IPS-18c (cell line): ENCODE measurements around the gene ABCA3.

Experiments used
- H3K4me3 ChIP-seq: 2 replicates; pipeline ENCODE4 v1.7.0; 2013; ENCODE audit warnings: low read depth, mild to moderate bottlenecking, low read length, moderate library complexity; ENCODE audit not compliant: insufficient read depth
- H3K9me3 ChIP-seq: one replicate; pipeline ENCODE4 v1.6.1; 2013; ENCODE audit warnings: mild to moderate bottlenecking, low read length, moderate library complexity; ENCODE audit not compliant: control insufficient read depth, insufficient read depth

ABCA3 gene

GRCh38 chr16:2362218-2362617 is 21.7 kb upstream of the ABCA3 start:
- H3K4me3 ChIP-seq = no peak overlapping the region
- H3K9me3 ChIP-seq = no peaks in the 10 kb centered on the region

- Histone ChIP-seq H3K9me3 (no peaks in the 10 kb centered on the region), H3K4me3 (no peak overlapping the region)
Measured at GRCh38 chr16:2361129-2361528, 20.6 kb upstream of the ABCA3 start.

- Histone ChIP-seq H3K9me3 (no peaks in the 10 kb centered on the region), H3K4me3 (no peak overlapping the region)
Measured at GRCh38 chr16:2359919-2360318, 19.4 kb upstream of the ABCA3 start.

- H3K4me3 ChIP-seq = no peak overlapping the region
- no peaks in the 10 kb centered on the region for H3K9me3 ChIP-seq
Measured at GRCh38 chr16:2358811-2359210, 18.3 kb upstream of the ABCA3 start.

- no peak overlapping the region for H3K4me3 ChIP-seq
- no peaks in the 10 kb centered on the region for H3K9me3 ChIP-seq
Measured at GRCh38 chr16:2357331-2357730, 16.8 kb upstream of the ABCA3 start.

- Histone ChIP-seq H3K4me3 (no peak overlapping the region), H3K9me3 (no peaks in the 10 kb centered on the region)
Measured at GRCh38 chr16:2350500-2350899, 10.0 kb upstream of the ABCA3 start.

GRCh38 chr16:2343211-2343610 is 2.7 kb upstream of the ABCA3 start:
- H3K9me3 ChIP-seq = peaks cover 2% of the 10 kb centered on the region

GRCh38 chr16:2341456-2342447 is 1.2 kb upstream of the ABCA3 start:
- no peak overlapping the region for H3K4me3 ChIP-seq
- peaks cover 2% of the 10 kb centered on the region for H3K9me3 ChIP-seq

More at GRCh38 chr16:2343211-2343610, 2.7 kb upstream of the ABCA3 start:
- no peak overlapping the region for H3K4me3 ChIP-seq

- peaks cover 2% of the 10 kb centered on the region for H3K9me3 ChIP-seq
- H3K4me3 ChIP-seq = peak overlapping the region; percentile 77
Measured at GRCh38 chr16:2339521-2340484, 725 bp downstream of the ABCA3 start.

- no peak overlapping the region for H3K4me3 ChIP-seq
- peaks cover 2% of the 10 kb centered on the region for H3K9me3 ChIP-seq
Measured at GRCh38 chr16:2337431-2338296, 2.9 kb downstream of the ABCA3 start.

GRCh38 chr16:2335286-2335895 is 5.1 kb downstream of the ABCA3 start:
- Histone ChIP-seq H3K9me3 (no peaks in the 10 kb centered on the region), H3K4me3 (no peak overlapping the region)

- Histone ChIP-seq H3K9me3 (no peaks in the 10 kb centered on the region), H3K4me3 (no peak overlapping the region)
Measured at GRCh38 chr16:2333772-2334379, 6.7 kb downstream of the ABCA3 start.

GRCh38 chr16:2333231-2333630 is 7.3 kb downstream of the ABCA3 start:
- H3K9me3 ChIP-seq = no peaks in the 10 kb centered on the region
- no peak overlapping the region for H3K4me3 ChIP-seq

GRCh38 chr16:2331931-2332267 is 8.6 kb downstream of the ABCA3 start:
- H3K4me3 ChIP-seq = no peak overlapping the region
- no peaks in the 10 kb centered on the region for H3K9me3 ChIP-seq

GRCh38 chr16:2331199-2331930 is 9.2 kb downstream of the ABCA3 start:
- Histone ChIP-seq H3K9me3 (no peaks in the 10 kb centered on the region), H3K4me3 (no peak overlapping the region)

GRCh38 chr16:2329532-2329931 is 11.0 kb downstream of the ABCA3 start:
- no peaks in the 10 kb centered on the region for H3K9me3 ChIP-seq
- no peak overlapping the region for H3K4me3 ChIP-seq
